Ectodermal cell (in vitro differentiated cells): ENCODE data around the gene GNAS.

Source experiments
- H3K27ac ChIP-seq: 2 replicates; pipeline ENCODE4 v1.7.0; 2013; ENCODE audit warnings: mild to moderate bottlenecking, low read depth, low read length; ENCODE audit not compliant: insufficient read depth, poor library complexity, severe bottlenecking
- H3K27me3 ChIP-seq: 2 replicates; pipeline ENCODE4 v1.7.0; 2013; ENCODE audit warnings: mild to moderate bottlenecking, low read length; ENCODE audit not compliant: insufficient read depth, control insufficient read depth, poor library complexity, severe bottlenecking
- H3K36me3 ChIP-seq: one replicate; pipeline ENCODE4 v1.7.0; 2013; ENCODE audit warnings: low read length; ENCODE audit not compliant: control insufficient read depth, insufficient read depth
- H3K4me1 ChIP-seq: one replicate; pipeline ENCODE4 v1.7.0; 2013; ENCODE audit warnings: low read length; ENCODE audit not compliant: control insufficient read depth, insufficient read depth
- H3K4me3 ChIP-seq: 2 replicates; pipeline ENCODE4 v1.7.0; 2013; ENCODE audit warnings: low read depth, low read length, control low read depth; ENCODE audit not compliant: insufficient read depth
- H3K9me3 ChIP-seq: 2 replicates; pipeline ENCODE4 v1.7.0; 2013; ENCODE audit warnings: mild to moderate bottlenecking, low read length, moderate library complexity; ENCODE audit not compliant: control insufficient read depth
- WGBS, 2 experiments: methylation state at CpG; one replicate each; pipeline ENCODE4 v1.1.7; 2013; ENCODE audit warnings: missing lambda C conversion rate in 2 of 2; 5-methylcytosine and 5-hydroxymethylcytosine counted together

The GNAS gene

GRCh38 chr20:58921564-58921963 lies 69.0 kb downstream of the GNAS start:
- 88% methylated on average over 6 of the region's 6 CpGs for WGBS, 2 experiments
- H3K27ac ChIP-seq: no peak overlapping the region
- H3K9me3 ChIP-seq: no peaks in the 10 kb centered on the region
- H3K36me3 ChIP-seq: no peaks in the 10 kb centered on the region
- H3K4me1 ChIP-seq: no peaks in the 10 kb centered on the region
- H3K27me3 ChIP-seq: no peaks in the 10 kb centered on the region
- H3K4me3 ChIP-seq: no peak overlapping the region

GRCh38 chr20:58922036-58922435 lies 69.5 kb downstream of the GNAS start:
- H3K9me3 ChIP-seq: no peaks in the 10 kb centered on the region
- no peaks in the 10 kb centered on the region for H3K36me3 ChIP-seq
- 75 to 100% methylated on average over 1 of the region's 1 CpG for WGBS, 2 experiments
- H3K4me3 ChIP-seq: no peak overlapping the region
- H3K27ac ChIP-seq: no peak overlapping the region
- no peaks in the 10 kb centered on the region for H3K4me1 ChIP-seq
- H3K27me3 ChIP-seq: no peaks in the 10 kb centered on the region

- H3K4me1 ChIP-seq: no peaks in the 10 kb centered on the region
- WGBS, 2 experiments: 77 to 80% methylated on average over 7 to 8 of the region's 8 CpGs
- no peak overlapping the region for H3K27ac ChIP-seq
Observed at GRCh38 chr20:58923117-58923712, 70.7 kb downstream of the GNAS start.

GRCh38 chr20:58926802-58927489 lies 74.4 kb downstream of the GNAS start:
- no peaks in the 10 kb centered on the region for H3K36me3 ChIP-seq
- H3K9me3 ChIP-seq: no peaks in the 10 kb centered on the region
- H3K27me3 ChIP-seq: no peaks in the 10 kb centered on the region
- no peak overlapping the region for H3K4me3 ChIP-seq
- 90 to 93% methylated on average over 10 of the region's 10 CpGs for WGBS, 2 experiments
- no peak overlapping the region for H3K27ac ChIP-seq
- H3K4me1 ChIP-seq: no peaks in the 10 kb centered on the region

More at GRCh38 chr20:58923117-58923712, 70.7 kb downstream of the GNAS start:
- Histone ChIP-seq H3K36me3 (no peaks in the 10 kb centered on the region), H3K27me3 (no peaks in the 10 kb centered on the region), H3K9me3 (no peaks in the 10 kb centered on the region), H3K4me3 (no peak overlapping the region)

GRCh38 chr20:58927490-58928061 lies 75.1 kb downstream of the GNAS start:
- Histone ChIP-seq H3K4me3 (no peak overlapping the region), H3K27ac (no peak overlapping the region), H3K4me1 (no peaks in the 10 kb centered on the region), H3K36me3 (no peaks in the 10 kb centered on the region), H3K9me3 (no peaks in the 10 kb centered on the region), H3K27me3 (no peaks in the 10 kb centered on the region)
- WGBS, 2 experiments: 91 to 94% methylated on average over 7 of the region's 7 CpGs

- Histone ChIP-seq H3K4me1 (no peaks in the 10 kb centered on the region), H3K36me3 (no peaks in the 10 kb centered on the region), H3K4me3 (no peak overlapping the region), H3K27me3 (no peaks in the 10 kb centered on the region), H3K27ac (no peak overlapping the region), H3K9me3 (no peaks in the 10 kb centered on the region)
- 61 to 76% methylated on average over 3 of the region's 3 CpGs for WGBS, 2 experiments
Observed at GRCh38 chr20:58930496-58930895, 78.0 kb downstream of the GNAS start.

GRCh38 chr20:58932170-58932569 lies 79.7 kb downstream of the GNAS start:
- H3K27me3 ChIP-seq: no peaks in the 10 kb centered on the region
- no peaks in the 10 kb centered on the region for H3K9me3 ChIP-seq
- H3K4me1 ChIP-seq: no peaks in the 10 kb centered on the region
- H3K27ac ChIP-seq: no peak overlapping the region
- H3K36me3 ChIP-seq: no peaks in the 10 kb centered on the region
- 91 to 93% methylated on average over 5 of the region's 5 CpGs for WGBS, 2 experiments
- H3K4me3 ChIP-seq: no peak overlapping the region

GRCh38 chr20:58938078-58938477 lies 85.6 kb downstream of the GNAS start:
- H3K36me3 ChIP-seq: no peaks in the 10 kb centered on the region
- no peaks in the 10 kb centered on the region for H3K4me1 ChIP-seq
- no peaks in the 10 kb centered on the region for H3K9me3 ChIP-seq
- 94% methylated on average over 2 of the region's 2 CpGs for WGBS, 2 experiments
- no peaks in the 10 kb centered on the region for H3K27me3 ChIP-seq
- H3K27ac ChIP-seq: no peak overlapping the region
- no peak overlapping the region for H3K4me3 ChIP-seq

GRCh38 chr20:58938541-58938940 lies 86.0 kb downstream of the GNAS start:
- H3K27ac ChIP-seq: no peak overlapping the region
- WGBS, 2 experiments: 83 to 87% methylated on average over 1 of the region's 1 CpG
- no peaks in the 10 kb centered on the region for H3K27me3 ChIP-seq
- no peaks in the 10 kb centered on the region for H3K4me1 ChIP-seq
- no peaks in the 10 kb centered on the region for H3K9me3 ChIP-seq
- no peaks in the 10 kb centered on the region for H3K36me3 ChIP-seq
- no peak overlapping the region for H3K4me3 ChIP-seq

- Histone ChIP-seq H3K4me3 (no peak overlapping the region), H3K27ac (no peak overlapping the region), H3K36me3 (no peaks in the 10 kb centered on the region), H3K4me1 (no peaks in the 10 kb centered on the region), H3K9me3 (no peaks in the 10 kb centered on the region), H3K27me3 (no peaks in the 10 kb centered on the region)
- WGBS, 2 experiments: 80 to 89% methylated on average over 2 to 3 of the region's 3 CpGs
Observed at GRCh38 chr20:58941471-58941870, 89.0 kb downstream of the GNAS start.
